TTC549 (cell line): ENCODE measurements around the gene P2RX6.
"Not testable (repeated sequence)": the region's sequence is repeated elsewhere in the genome, so short reads cannot be mapped to it uniquely, and the experiment has no call there.

Experiments used
- FAIRE-seq: peaks from 2 replicates; lab custom pipeline; 2012; peaks lifted over from hg19 to GRCh38; lab: Jason Lieb, UNC

Gene P2RX6

DNA sequence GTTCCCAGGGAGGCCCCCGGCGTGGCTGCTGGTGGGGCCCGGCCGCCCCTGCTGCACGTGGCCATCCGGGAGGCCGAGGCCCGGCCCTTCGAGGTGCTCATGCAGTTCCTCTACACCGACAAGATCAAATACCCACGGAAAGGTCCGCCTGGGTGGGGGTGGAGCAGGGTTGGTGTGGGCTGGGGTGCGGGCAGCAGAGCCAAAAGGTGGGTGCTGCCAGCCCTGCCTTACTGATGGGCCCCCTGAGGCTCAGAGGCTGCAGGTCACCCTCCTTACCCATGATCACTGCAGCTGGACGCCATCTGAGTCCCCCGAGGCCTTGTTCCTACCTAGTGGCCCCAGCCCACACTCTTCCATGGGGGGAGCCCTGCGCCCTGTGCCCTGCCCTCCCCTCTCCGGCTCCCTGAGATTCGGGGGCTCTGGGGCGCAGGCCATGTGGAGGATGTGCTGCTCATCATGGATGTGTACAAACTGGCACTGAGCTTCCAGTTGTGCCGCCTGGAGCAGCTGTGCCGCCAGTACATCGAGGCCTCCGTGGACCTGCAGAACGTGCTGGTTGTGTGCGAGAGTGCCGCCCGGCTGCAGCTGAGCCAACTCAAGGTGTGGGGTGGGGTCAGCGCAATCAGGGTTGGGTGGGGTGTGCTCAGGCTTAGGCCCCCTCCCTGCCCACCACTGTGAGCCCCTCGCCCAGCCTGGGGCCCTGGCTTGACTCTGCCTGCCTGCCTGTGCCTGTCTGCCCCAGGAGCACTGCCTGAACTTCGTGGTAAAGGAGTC is 20.6 kb upstream of the P2RX6 start:
- no peak for FAIRE-seq

DNA sequence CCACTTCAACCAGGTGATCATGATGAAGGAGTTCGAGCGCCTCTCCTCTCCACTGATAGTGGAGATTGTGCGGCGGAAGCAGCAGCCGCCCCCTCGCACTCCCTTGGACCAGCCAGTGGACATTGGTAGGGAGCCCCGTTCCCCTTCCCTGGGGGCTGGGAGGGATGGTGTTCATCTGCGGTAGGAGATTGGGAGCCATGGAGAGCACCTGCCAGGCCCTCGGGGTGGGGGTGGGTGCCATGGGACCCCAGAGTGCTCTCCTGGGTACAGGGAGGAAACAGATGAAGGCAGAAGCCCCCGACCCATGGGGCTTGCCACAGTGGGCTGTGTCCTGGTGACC is 20.1 kb upstream of the P2RX6 start:
- no peak for FAIRE-seq

DNA sequence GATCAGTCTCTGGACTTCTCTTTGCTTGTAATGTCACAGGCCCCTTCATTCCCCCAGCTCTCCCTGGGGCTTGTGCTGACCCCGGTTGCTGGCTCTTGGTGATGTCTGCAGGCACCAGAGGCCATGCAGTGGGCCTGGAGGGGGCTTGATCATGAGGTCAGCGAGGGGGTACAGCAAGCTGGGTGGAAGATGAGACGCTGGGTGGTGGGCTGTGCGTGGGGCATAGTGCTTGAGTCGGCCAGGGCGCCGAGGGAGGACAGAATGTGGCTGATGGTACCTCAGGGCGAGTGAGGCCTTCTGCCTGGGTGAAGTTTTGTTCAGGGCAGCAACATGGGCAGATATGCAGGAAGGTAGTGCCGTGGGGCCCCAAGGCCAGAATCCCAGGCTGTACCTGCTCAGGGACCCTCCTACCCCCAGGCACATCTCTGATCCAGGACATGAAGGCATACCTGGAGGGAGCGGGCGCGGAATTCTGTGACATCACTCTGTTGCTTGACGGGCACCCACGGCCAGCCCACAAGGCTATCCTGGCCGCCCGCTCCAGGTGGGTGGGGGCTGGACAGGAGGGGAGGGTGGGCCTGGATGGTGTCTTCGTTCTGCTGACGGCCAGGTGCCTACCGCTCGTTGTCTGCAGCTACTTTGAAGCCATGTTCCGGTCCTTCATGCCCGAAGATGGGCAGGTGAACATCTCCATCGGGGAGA is 19.5 kb upstream of the P2RX6 start:
- FAIRE-seq: no peak

DNA sequence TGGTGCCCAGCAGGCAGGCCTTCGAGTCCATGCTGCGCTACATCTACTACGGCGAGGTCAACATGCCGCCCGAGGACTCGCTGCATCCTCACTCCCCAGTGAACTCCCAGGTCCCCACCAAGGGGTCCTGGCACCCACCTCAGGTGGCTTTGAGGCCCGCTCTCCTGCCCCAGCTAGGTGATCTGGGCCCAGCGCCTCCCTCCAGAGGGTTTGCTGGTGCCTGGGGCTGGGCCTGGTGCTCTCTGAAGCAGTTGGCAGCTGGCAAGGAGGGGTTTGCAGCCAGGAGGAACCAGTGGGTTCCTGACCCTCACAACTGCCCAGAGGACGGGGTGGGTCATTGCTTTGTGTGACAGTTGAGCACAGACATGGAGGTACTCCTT is 18.9 kb upstream of the P2RX6 start:
- FAIRE-seq: no peak

DNA sequence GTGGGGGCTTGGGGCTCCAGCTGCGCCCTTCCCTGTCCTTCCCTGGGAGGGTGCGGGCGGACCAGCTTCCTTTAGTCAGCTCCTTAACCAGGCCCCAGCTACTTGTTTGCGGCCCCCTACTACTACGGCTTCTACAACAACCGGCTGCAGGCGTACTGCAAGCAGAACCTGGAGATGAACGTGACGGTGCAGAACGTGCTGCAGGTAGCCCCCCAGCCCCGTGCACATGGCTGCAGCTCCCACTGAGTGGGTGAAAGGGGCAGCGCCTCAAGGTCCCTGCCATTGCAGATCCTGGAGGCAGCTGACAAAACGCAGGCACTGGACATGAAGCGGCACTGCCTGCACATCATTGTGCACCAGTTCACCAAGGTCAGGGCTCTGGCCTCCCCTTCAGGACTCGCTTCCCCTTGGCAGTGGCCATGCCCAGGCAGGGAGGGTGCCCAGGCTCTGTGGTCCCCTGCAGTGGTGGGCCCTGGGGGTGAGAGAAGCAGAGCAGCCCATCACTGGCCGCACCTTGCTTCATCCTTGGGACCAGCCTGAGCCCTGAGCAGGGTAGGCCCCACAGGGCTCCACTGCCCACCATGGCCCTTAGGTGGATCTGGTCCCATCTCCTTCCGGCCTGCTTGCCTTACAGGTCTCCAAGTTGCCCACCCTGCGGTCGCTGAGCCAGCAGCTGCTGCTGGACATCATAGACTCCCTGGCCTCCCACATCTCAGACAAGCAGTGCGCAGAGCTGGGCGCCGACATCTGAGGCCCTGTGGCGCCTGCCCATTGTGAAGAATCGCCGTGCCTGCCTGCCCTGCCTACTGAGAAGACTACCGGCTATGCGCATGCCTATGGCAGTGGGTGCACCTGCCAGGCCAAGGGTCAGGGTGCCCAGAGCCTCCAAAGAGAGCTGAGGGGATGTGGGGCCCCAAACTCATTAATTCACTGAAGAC is 18.1 kb upstream of the P2RX6 start:
- no peak for FAIRE-seq

- FAIRE-seq: no peak
These were observed 17.3 kb upstream of the P2RX6 start for GRCh38 chr22:20997536-20998257.

- no peak for FAIRE-seq
These were observed 16.3 kb upstream of the P2RX6 start for GRCh38 chr22:20998411-20999336.

DNA sequence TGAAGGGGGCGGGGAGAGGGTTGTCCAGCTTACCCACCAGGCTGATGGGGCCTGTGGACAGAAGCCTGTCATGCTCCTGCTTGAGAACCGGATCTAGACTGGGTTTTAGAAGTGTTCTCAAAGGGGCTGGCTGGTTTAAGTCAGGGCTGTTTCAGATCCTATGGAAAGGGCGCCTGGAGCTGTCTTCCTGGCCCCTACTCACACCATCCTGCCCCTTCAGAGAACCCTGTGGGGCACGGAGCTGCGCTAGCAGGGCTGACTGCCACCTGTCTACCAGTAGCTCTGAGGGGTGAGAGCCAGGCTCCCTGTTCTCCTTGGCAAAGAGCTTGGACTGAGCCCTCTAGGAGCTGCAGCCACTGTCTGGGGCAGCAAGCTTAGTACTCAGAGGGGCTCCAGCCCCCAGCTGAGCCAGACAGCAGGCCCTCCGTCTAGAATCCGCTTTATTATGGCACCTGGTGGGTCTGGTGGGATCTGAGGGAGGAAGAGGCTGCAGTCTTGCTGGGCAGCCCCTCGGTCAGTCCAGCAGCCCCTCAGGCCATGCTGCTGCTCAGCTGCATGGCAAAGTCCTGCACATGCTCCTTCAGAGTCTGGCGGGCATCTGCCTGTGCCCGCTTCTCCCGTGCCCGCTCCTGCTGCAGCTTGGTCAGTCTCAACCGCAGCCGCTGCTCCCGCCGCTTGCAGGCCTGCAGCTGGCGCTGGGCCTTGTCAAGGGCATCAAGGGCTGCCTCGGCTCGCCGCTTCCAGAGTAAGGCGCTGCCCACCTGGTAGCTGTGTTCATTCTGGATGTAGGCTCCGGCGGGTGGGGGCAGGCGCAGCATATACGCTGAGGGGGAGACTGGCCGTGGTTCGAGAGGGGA is 15.4 kb upstream of the P2RX6 start:
- FAIRE-seq: no peak

DNA sequence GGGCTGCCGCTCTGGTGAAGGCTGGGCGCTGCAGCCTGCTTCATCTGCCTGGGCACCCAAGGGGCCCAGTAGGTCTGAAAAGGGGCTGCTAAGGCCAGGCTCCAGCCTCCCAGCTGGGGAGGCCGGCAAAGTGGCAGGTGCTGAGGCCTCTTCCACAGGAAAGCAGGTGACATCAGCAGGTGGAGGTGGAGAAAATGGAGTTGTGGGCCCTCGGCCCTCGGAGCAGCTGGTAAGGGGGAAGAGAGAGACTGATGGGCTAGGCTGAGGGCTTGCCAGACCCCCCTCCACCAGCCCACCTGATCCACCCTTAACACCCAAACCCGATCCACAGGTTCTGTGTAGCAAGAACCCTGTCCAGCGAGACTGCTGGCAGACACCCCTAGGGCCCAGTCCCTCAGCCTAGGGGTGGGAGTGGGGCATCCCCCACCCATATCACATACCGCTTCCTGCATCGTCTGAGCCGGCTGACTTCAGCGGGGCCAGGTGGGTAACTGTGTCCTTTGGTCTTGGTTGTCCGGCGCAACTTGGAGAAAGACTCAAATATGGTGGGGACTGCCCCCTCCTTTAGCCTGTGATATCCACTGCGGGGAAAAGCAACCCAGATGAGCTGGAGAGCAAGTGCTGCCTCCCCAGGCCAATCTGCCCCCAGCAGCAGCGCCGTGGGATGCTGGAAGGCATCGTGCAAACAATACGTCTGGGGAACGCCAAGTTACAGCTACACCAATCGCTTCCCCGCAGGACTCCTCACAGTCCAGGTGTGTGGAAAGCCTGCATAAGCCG is 14.6 kb upstream of the P2RX6 start:
- no peak for FAIRE-seq

- FAIRE-seq: no peak
These were observed 13.9 kb upstream of the P2RX6 start for GRCh38 chr22:21000987-21001600.

GRCh38 chr22:21001601-21002325 is 13.2 kb upstream of the P2RX6 start, which contains the start of gene THAP7:
THAP7 (minus strand) TSS chr22:21002118; CDS start chr22:21001911, 207 bp downstream.
- no peak for FAIRE-seq

GRCh38 chr22:21003782-21004181 is 11.2 kb upstream of the P2RX6 start:
- FAIRE-seq: no peak

DNA sequence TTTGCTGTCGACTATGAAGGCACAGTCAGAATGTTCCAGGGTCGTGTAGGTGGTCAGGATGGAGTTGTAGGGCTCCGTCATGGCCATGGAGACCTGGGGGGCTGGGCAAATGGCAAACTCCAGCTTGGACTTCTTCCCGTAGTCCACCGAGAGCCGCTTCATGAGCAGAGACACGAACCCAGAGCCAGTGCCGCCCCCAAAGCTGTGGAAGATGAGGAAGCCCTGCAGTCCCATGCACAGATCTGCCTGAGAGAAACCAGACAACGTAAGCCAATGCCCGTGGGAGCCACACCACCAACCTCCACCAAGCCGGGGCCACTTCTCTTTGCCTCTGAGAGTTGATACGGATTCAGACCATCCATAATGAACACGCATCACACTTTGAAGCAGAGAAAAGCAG is 5.8 kb upstream of the P2RX6 start:
- not testable (repeated sequence) for FAIRE-seq

DNA sequence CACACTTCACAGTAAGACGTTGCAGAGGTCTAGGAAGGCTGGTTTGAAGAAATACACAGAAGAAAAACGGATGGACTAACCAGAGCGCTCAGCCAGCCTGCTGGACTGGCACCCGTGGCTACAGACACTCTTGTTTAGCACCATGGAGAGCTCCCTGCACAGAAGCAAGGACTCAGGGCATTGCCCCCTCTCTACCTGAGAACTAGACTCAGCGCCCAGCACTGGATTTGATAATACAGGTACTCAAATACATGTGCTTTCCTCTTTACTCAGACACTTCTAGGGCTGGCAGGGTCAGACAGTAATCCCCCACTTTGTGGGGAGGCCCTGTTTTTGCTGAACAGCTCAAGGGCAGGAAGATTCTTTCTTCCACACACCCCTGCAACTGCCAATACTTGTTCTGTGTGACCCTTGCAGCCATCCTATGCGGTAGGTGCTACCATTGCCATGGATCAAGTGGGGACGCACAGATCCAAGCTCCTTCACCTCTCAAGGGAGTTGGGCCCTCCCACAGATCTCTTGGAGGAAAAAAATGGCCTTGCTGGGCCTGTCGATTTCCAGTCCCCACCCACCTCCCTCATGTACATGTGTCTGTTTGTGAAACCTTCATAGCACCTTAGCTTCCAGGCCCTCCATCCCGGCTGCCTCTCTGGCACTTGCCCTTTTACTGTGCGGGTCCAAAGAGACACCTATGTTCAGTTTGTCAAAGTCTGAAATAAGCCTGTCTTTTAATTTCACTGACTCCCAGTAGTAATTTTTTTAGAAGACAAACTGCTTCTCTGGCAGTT is 5.1 kb upstream of the P2RX6 start:
- no peak for FAIRE-seq

- FAIRE-seq: no peak
These were observed 4.4 kb upstream of the P2RX6 start for GRCh38 chr22:21010426-21011113.
